Stimulated activated CD4-positive, alpha-beta T cell treated with anti-CD3 and anti-CD28 coated beads, Interleukin-1b, Interleukin-23, amount 100 ng/mL, for 24 hours (primary cell): ENCODE results near the gene PRICKLE3.
"Not testable (repeated sequence)": the region's sequence is repeated elsewhere in the genome, so short reads cannot be mapped to it uniquely, and the experiment has no call there.

Source experiments
- DNase-seq, 4 experiments: peaks; one replicate each; pipeline ENCODE4 v3.0.0-alpha.2; 2020; ENCODE audit warnings: low read depth in 4 of 4, low spot score in 1 of 4

Gene PRICKLE3

DNA sequence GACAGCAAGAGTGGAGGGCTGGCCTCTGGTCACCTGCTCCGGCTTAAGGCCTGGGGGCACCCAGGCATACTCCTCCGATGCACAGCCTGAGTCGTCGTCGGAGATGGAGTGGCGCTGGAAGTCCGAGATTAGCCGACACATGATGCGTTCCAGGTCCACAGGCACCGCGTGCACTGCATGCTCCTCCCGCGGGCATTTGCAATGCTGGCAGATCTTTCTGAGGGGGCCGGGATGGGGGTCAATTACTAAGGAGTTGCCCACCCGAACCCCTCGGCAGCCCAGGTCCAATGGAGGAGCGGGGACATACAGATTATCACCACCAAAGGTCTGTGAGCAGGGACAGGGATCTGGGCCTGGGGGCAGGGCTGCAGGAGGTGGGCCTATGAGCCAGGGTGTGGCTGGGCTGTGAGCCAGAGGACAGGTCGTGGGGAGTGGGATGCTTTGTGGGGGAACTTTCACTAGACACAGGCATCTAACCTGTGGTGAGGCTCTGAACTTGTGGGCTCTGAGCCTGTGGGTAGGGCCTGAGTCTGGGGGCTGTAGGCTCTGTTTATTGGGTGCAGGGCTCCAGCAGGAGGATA is 2.4 kb downstream of the PRICKLE3 start:
- no peak for DNase-seq

DNA sequence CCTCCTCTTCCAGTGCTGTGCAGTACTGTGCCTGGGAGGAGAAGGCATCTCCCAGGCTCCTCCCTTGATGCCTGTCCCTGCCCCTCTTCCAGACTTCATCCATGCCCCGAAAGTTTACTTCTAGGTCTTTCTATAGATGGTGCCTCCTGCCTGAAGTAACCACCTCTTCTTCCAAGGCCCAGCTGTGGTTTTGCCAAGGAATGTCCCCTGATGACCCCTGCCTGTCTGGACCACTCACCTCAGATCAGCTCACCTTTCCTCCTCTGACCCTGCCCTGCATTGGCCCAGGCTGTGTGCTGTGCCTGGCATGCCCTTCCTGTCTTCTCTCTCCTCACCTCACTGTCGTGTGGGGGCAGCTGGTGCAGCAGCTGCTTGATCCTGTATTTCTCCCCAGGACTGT is 6.8 kb downstream of the PRICKLE3 start:
- DNase-seq: no peak

GRCh38 chrX:49178537-49178936 is 7.6 kb downstream of the PRICKLE3 start:
- DNase-seq: no peak

DNA sequence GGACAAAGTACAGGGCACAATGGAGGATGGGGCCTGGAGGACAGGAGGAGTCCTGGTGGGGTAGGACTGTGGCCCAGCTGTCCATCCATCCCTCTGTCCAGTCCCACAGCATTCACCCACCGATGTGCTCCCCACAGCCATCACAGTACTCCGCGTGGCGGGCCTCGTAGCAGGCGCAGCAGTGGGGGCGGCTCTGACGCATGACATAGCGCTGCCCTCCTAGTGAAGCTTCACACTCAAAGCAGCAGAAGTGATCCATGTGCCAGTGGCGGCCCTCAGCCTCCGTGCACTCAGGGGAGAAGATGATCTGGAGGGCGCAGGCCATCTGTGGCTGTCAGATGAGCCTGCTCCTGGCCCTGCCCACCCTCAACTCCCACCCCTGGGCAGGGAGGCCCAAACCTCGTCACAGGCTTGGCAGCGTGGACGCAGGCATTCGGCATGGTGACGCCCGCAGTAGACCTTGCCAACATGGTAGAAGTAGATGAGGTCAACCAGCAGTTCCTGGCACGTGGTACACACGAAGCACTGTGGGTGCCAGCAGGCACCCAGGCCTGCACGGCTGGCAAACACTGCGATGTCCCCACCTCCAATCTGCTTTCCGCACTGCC is 8.2 kb downstream of the PRICKLE3 start:
- DNase-seq: no peak

GRCh38 chrX:49177338-49177833 is 8.8 kb downstream of the PRICKLE3 start:
- no peak for DNase-seq

GRCh38 chrX:49176421-49177326 is 9.5 kb downstream of the PRICKLE3 start:
- DNase-seq: no peak

- DNase-seq: no peak
These were observed 10.5 kb downstream of the PRICKLE3 start for GRCh38 chrX:49175435-49176274.

- no peak for DNase-seq
These were observed 11.4 kb downstream of the PRICKLE3 start for GRCh38 chrX:49174723-49175122.

DNA sequence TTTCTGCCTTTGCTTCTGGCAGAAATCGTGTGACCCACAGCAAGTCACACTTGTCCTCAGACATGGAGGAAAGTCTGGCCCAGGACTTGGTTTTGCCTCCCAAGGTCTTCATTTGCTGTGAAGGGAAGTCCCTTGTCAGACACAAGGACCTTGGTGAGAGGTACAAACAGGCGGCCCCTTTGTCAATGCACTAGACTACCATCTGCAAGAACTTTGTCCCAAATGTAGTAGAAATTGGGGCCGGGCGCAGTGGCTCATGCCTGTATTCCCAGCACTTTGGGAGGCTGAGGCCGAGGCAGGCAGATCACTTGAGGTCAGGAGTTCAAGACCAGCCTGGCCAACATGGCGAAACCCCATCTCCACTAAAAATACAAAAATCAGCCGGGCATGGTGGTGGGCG is 12.6 kb downstream of the PRICKLE3 start:
- DNase-seq: not testable (repeated sequence)

DNA sequence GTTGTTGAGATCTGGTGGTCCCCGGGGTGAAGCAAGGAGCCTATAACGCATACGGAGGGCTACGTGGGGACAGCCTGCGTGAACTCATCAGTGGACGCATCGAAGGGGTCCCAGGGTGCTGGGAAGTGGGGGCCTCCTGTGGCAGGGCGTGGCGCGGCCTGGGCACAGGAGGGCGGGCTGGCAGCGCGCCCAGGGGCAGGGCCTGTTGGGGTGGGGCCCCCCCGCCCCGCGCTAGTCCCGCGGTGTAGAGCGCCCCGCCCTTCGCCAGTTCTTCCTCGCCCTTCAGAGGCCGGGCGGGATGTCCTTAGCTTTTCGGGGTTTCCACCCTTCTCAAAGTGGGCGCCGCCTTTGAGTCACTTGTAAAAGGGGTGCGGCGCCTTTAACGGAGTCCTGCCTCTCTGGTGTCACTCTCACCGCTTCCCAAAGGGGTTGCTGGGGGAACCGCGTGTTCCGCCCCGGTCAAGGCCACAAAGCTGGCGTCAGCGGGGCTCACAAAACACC is 13.8 kb downstream of the PRICKLE3 start:
- peak in 2 of 4 experiments; percentile 61 to 67 for DNase-seq

GRCh38 chrX:49171752-49172279 is 14.4 kb downstream of the PRICKLE3 start, which contains the start of gene PLP2:
TSS of gene PLP2 (plus strand) at chrX:49171898. CDS start at chrX:49172001, 103 bp downstream.
- peak in 2 of 4 experiments; percentile 56 to 73 for DNase-seq

DNA sequence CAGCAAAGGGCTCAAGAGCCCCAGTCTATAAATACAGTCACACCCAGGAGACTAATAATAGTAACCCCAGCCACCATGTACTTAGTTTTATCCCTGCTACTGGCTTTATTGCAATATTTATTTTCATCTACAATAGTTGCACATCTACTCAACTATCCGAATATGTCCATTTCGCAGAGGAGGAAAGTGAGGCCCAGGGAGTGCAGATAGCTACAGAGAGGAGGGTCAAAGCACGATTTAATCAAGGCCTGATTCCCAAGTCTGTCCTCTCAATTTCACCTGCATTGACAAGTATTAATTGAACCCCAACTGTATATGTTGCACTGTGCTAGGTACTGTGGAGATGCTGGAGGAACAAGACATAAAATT is 18.4 kb downstream of the PRICKLE3 start:
- no peak for DNase-seq

- peak in 2 of 4 experiments; percentile 40 to 52 for DNase-seq
These were observed 19.0 kb downstream of the PRICKLE3 start for GRCh38 chrX:49166914-49167739.

DNA sequence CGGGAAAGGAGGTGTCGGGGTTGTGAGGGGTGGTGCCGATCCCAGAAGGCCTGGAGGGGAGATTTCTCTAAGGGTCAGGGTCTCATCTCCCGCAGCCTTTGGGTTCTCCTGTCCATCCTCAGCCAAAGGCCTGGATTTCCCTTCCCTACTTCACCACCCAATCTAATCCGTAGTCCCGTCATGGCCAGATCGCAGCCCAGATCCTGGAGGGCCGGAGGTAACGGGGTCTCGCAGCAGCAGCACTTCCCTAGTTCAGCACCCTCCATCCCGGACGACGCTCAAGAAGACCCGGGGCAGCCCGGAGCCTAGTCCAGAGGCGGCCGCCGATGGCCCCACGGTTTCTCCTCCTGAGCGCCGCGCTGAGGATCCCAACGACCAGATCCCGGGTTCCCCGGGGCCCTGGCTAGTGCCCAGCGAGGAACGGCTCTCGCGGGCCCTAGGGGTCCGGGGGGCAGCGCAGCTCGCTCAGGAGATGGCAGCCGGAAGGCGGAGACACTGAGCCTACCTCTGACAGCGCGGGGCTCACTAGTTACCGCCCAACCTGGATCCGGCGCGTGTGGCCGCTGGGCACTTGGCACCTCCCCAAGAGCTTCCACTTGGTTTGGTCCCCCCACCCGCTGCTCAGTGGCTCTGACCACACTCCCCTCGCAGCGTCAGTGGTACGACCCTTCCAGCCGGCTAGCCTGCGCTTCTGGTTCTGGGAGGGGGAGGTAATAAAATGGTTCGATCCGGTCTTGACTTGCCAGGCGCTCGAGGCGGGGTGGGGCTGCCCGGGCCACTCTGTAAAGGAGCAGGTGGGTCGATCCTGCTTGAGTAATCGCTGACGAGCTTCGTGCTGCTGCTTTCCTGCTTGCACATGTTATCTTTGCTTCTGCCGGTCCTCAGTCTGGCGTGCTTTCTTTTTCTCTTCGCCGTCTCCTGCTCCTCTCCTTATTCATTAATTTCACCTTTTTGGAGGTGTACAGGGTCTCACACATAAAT is 20.0 kb downstream of the PRICKLE3 start:
- peak in 2 of 4 experiments; percentile 45 to 55 for DNase-seq

DNA sequence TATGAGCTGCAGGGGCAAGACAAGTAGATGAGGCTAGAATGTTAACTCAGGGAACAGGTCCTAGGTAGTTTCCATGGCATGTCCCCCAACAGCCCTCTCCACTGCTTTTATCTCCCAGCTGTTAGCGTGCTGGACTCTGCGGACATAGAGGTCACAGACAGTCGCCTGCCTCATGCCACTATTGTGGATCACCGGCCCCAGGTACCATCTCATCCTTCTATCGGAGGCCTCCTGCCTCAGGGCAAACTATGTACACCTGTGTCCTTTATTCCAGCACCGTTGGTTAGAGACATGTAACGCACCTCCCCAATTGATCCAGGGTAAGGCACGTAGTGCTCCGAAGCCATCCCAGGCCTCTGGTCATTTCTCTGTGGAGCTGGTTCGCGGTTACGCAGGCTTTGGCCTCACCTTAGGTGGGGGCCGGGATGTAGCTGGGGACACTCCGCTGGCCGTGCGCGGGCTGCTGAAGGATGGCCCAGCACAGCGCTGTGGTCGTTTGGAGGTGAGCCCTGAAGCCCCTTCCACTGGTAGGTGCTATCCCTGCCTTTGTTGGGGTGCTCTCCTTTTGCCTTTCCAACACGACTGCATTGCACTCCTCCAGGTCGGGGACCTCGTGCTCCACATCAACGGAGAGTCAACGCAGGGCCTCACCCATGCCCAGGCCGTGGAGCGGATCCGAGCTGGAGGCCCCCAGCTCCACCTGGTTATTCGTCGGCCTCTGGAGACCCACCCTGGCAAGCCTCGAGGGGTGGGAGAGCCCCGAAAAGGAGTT is 21.4 kb downstream of the PRICKLE3 start:
- DNase-seq: no peak

DNA sequence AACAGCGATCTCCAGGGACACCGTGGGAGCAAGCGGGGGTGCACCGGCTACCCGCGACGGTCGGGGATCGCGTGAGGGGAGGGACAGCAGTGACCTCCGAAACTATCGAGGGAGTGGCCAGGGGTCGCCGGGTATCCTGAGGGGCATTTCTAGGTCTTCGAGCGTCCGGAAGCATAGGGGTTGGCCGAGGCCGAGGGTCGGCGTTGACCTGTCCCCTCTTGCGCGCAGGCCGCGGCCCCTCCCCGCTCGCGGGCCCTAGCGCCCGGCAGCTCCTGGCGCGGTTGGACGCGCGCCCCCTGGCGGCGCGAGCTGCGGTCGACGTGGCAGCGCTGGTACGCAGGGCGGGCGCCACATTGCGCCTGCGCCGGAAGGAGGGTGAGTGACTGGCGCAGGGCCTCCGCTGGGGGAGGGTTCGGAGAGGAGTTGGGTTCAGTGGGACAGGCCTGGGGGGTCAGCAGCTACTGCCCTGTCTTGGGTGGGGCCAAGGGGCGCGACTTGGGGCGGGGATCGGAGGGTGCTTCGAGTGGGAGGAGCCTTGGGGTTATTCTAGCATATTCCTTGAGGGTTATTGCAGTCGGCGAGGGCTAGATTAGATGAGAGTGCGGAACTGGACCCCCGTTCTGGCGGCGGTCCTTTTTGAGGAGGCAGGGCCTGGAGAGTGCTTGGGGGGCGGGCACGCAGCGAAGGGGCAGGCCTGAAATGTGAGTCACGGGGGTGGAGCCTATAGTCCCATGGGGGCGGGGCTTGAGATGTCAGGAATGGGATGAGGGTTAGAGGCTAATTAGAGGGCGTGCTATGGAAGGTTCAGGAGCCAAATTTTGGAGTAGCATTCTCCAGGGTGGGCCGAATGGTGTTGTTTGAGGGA is 22.4 kb downstream of the PRICKLE3 start:
- DNase-seq: peak in 3 of 4 experiments; percentile 53 to 70 (median 59)

- no peak for DNase-seq
These were observed 23.6 kb downstream of the PRICKLE3 start, which contains the start of gene MAGIX for GRCh38 chrX:49162620-49163019. TSS of gene MAGIX (plus strand) at chrX:49162758. CDS start at chrX:49162890, 132 bp downstream.
